Tibial nerve (tissue), 4 donors: Measurements from ENCODE around the gene PRM1. TPM values are rescaled to one million over a fixed set of nuclear protein-coding genes. Genes with fewer than 3 reads are reported as not detected.

ENCODE experiments used
- DNase-seq, 2 donors: peaks; one replicate each; pipeline ENCODE4 v3.0.0-alpha.2; 2019; ENCODE audit warnings: low spot score in 2 of 2
- H3K27ac ChIP-seq, 4 donors: fragments of 200-600 bp; sonication (generic) in 3 of 4; one replicate each; pipeline ENCODE4 v1.5.1; 2017 to 2019; ENCODE audit warnings: mild to moderate bottlenecking in 1 of 4
- H3K27me3 ChIP-seq, 2 donors: fragments of 200-600 bp; sonication (generic) in 1 of 2; one replicate each; pipeline versions ENCODE4 v1.5.1 to v1.6.0; 2017 to 2019
- H3K36me3 ChIP-seq, 3 donors: fragments of 200-600 bp; sonication (generic); one replicate each; pipeline ENCODE4 v1.5.1; 2018 to 2019
- H3K4me1 ChIP-seq, 4 donors: fragments of 200-600 bp; sonication (generic) in 3 of 4; one replicate each; pipeline ENCODE4 v1.5.1; 2017 to 2019
- H3K4me3 ChIP-seq, 4 donors: fragments of 200-600 bp; sonication (generic) in 3 of 4; one replicate each; pipeline ENCODE4 v1.5.1; 2017 to 2019; ENCODE audit warnings: mild to moderate bottlenecking in 1 of 4, moderate library complexity in 1 of 4
- H3K9me3 ChIP-seq, 4 donors: fragments of 200-600 bp; sonication (generic) in 3 of 4; one replicate each; pipeline ENCODE4 v1.5.1; 2017 to 2019
- EP300 ChIP-seq, 2 donors: sonication (generic); formaldehyde crosslinking; IDR thresholded peaks; one replicate each; pipeline ENCODE4 v1.6.1; 2017; ENCODE audit warnings: antibody characterized with exemption in 2 of 2, mild to moderate bottlenecking in 1 of 2
- POLR2A ChIP-seq, 2 donors: fragments of 450-650 bp; IDR thresholded peaks; one replicate each; pipeline ENCODE4 v1.6.1; 2017; ENCODE audit warnings: antibody characterized with exemption in 2 of 2, mild to moderate bottlenecking in 2 of 2, moderate library complexity in 2 of 2
- WGBS, 2 donors: methylation state at CpG; one replicate each; pipeline ENCODE4 v1.1.5; 2018; 5-methylcytosine and 5-hydroxymethylcytosine counted together
- total RNA-seq, 4 donors: library from RNA; depleted of rRNA; stranded (reverse); fragments of >200 nt; gene quantifications; one replicate each; pipeline ENCODE4 v1.1.0, GENCODE V29; 2016
- TF ChIP-seq, protein P1 (sequence below), 5 experiments: fragments of 200-600 bp in 3 of 5; fragments of 450-650 bp in 2 of 5; sonication (generic) in 3 of 5; IDR thresholded peaks; one replicate each; pipeline ENCODE4 v1.5.1; 2016 to 2019; ENCODE audit warnings: antibody characterized with exemption in 5 of 5, mild to moderate bottlenecking in 3 of 5, moderate library complexity in 2 of 5

The PRM1 gene
- total RNA-seq, 4 donors from 2014 or later, result not detected

DNA sequence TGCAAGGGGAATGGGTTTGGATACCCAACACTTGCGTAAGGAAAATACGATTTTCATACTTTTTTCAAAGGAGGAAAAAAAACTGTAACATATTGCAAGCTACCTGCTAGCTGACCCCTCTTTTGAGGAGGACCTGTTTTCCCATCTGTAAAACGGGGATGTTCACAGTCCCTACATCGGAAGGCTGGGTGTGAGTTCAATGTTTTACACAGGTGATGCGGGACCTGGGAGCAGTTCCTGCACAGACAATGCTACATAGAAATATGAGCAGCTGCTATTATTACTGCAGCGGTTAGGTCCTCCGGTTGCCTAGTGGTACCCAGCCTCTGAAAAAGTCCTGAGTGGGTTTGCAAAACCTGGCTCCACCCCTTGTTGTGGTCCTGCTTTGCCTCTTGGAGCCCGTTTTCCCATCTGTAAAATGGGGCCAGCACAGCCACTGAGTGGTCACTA is 28.6 kb downstream of the PRM1 start:
- Histone ChIP-seq H3K27me3 (no peaks in the 10 kb centered on the region), H3K4me1 (peaks cover 0 to 32% (median 9%) of the 10 kb centered on the region in 4 donors), H3K4me3 (no peak overlapping the region), H3K9me3 (no peaks in the 10 kb centered on the region), H3K36me3 (no peaks in the 10 kb centered on the region), H3K27ac (no peak overlapping the region)
- TF ChIP-seq, protein P1, sequence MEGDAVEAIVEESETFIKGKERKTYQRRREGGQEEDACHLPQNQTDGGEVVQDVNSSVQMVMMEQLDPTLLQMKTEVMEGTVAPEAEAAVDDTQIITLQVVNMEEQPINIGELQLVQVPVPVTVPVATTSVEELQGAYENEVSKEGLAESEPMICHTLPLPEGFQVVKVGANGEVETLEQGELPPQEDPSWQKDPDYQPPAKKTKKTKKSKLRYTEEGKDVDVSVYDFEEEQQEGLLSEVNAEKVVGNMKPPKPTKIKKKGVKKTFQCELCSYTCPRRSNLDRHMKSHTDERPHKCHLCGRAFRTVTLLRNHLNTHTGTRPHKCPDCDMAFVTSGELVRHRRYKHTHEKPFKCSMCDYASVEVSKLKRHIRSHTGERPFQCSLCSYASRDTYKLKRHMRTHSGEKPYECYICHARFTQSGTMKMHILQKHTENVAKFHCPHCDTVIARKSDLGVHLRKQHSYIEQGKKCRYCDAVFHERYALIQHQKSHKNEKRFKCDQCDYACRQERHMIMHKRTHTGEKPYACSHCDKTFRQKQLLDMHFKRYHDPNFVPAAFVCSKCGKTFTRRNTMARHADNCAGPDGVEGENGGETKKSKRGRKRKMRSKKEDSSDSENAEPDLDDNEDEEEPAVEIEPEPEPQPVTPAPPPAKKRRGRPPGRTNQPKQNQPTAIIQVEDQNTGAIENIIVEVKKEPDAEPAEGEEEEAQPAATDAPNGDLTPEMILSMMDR (IDR thresholded peaks at IDR 0.05), result no peak
- TF ChIP-seq POLR2A (IDR thresholded peaks at IDR 0.05) (no peak), EP300 (IDR thresholded peaks at IDR 0.05) (no peak)
- 89 to 92% methylated on average over 8 of the region's 8 CpGs for WGBS, 2 donors
- DNase-seq, result no peak

DNA sequence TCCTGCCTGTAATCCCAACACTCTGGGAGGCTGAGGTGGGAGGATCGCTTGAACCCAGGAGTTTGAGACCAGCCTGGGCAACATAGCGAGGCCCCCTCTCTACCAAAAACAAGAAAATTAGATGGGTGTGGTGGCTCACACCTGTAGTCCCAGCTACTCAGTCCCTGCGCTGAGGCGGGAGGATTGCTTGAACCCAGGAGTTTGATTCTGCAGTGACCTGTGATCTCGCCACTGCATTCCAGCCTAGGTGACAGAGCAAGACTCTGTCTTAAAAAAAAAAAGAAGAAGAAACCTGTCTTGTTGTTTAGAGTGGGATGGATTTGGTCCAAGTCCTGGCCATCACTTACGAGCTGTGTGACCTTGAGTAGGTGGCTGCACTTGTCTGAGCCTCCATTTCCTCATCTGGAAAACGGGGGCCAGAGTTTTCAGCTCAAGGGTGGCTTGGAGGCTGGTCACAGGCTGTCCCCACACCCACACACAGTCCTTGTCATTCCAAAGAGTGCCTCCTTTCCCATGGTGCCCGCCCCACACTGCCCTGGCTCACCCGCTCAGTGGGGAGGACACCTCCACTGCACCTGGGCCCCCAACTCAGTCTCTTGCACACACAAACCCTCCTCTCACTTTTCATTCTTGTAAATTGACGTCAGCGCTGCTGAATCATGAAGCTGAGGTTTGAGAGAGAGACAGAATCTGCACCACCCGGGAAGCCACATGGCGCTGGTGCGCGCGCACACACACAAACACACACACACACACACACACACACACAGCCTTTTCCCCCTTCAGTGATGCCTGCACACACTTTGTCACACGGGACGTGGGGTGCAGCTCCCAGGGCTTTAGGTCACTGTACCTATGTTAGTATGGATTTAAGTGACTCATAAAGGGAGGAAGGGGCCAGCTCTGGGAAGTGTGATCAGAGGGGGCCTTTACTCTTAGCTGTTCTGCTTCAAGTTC is 29.3 kb downstream of the PRM1 start:
- WGBS, 2 donors, result 75 to 76% methylated on average over 18 of the region's 18 CpGs
- no peaks in the 10 kb centered on the region for H3K9me3 ChIP-seq
- no peak overlapping the region for H3K4me3 ChIP-seq
- H3K36me3 ChIP-seq, result no peaks in the 10 kb centered on the region
- H3K4me1 ChIP-seq, result peaks cover 0 to 25% (median 3%) of the 10 kb centered on the region in 4 donors
- TF ChIP-seq, protein P1 (IDR thresholded peaks at IDR 0.05), result no peak
- TF ChIP-seq EP300 (IDR thresholded peaks at IDR 0.05), result no peak
- no peak for TF ChIP-seq POLR2A (IDR thresholded peaks at IDR 0.05)
- H3K27me3 ChIP-seq, result no peaks in the 10 kb centered on the region
- DNase-seq, result no peak
- H3K27ac ChIP-seq, result no peak overlapping the region

DNA sequence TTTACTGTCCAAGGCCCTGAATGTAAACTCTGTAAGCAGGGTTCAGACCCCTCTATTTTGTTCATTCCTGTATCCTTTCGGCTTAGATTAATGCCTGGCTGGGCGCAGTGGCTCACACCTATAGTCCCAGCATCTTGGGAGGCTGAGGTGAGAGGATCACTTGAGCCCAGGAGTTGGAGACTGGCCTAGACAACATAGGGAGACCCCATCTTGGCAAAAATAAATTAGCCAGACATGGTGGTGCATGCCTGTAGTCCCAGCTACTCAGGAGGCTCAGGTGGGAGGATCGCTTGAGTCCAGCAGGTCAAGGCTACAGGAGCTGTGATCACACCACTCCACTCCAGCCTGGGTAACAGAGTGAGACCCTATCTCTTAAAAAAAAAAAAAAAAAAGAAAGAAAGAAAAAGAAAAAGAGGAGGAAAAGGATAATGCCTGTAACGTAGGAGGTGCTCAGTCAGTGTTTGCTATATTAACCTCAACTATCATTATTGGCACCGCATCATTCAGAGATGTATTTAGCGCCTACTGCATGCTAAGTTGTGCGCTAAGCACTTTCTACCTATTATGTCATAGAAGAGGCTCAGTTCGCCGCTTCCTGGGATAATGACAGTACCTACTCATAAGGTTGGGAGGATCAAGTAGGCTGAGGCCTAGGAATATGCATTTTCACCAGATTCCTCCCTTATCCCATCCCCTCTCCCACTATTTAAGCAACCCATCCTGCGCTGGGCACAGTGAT is 30.2 kb downstream of the PRM1 start:
- TF ChIP-seq, protein P1 (IDR thresholded peaks at IDR 0.05), result no peak
- TF ChIP-seq EP300 (IDR thresholded peaks at IDR 0.05) (no peak), POLR2A (IDR thresholded peaks at IDR 0.05) (no peak)
- Histone ChIP-seq H3K4me1 (peaks cover 0 to 24% (median 2%) of the 10 kb centered on the region in 4 donors), H3K27ac (no peak overlapping the region), H3K27me3 (no peaks in the 10 kb centered on the region), H3K36me3 (no peaks in the 10 kb centered on the region), H3K9me3 (peaks cover 0 to 6% (median 0%) of the 10 kb centered on the region in 4 donors), H3K4me3 (no peak overlapping the region)
- DNase-seq, result no peak
- 94 to 96% methylated on average over 10 of the region's 10 CpGs for WGBS, 2 donors

DNA sequence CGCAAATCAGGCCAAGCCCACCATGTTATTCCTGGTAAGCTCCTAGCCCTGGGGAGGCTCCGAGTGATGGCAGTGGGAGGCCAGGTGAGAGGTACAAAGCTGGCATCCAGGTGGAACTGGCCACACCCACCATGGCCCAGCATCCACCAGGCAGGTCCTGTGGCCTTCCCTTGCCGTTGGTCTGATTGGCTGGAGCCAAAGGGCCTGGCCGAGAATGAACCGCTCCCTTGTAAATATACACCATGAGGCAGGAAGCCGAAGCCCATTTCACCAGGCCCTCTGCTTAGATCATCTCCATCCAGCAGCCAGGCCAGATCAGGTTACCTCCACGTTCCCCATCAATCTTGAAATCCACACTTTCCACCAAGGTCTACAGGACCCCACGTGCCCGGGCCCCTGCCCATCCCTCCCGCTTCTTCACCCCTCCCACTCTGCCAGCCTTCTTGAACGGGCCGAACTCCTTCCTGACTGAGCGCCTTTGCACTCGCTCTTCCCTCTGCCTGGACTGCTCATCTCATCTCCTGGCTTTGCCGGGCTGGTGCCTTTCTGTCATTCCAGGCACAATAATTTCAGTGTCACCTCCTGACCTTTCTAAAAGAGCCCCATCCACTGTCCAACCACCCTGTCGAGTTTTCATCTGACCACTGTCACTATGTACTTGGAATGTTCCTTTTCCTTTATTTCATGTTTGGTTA is 30.9 kb downstream of the PRM1 start:
- Histone ChIP-seq H3K4me3 (no peak overlapping the region), H3K9me3 (peaks cover 0 to 6% (median 0%) of the 10 kb centered on the region in 4 donors), H3K27ac (no peak overlapping the region), H3K36me3 (no peaks in the 10 kb centered on the region), H3K27me3 (no peaks in the 10 kb centered on the region), H3K4me1 (peaks cover 0 to 21% (median 2%) of the 10 kb centered on the region in 4 donors)
- 70 to 73% methylated on average over 16 of the region's 16 CpGs for WGBS, 2 donors
- TF ChIP-seq POLR2A (IDR thresholded peaks at IDR 0.05) (no peak), EP300 (IDR thresholded peaks at IDR 0.05) (no peak)
- TF ChIP-seq, protein P1 (IDR thresholded peaks at IDR 0.05), result no peak
- DNase-seq, result no peak
